GM23338 (cell line): ENCODE results near the gene MAT2A. TPM values are rescaled to one million over a fixed set of nuclear protein-coding genes. Genes with fewer than 3 reads are reported as not detected.

Experiments
- ATAC-seq: fragments of 200-7000 bp; cut with Tn5 transposase; 3 replicates; pipeline ENCODE4 v1.9.1; 2020
- DNase-seq: peaks from one replicate; pipeline ENCODE4 v3.0.0-alpha.2; 2015; ENCODE audit warnings: low spot score
- H2AFZ ChIP-seq: fragments of 200-600 bp; sonication (generic); 2 replicates; pipeline ENCODE4 v1.8.0; 2016; ENCODE audit warnings: antibody characterized with exemption, mild to moderate bottlenecking, moderate library complexity
- H3F3A ChIP-seq: fragments of 200-600 bp; sonication (generic); replicated peaks from 2 replicates; pipeline ENCODE4 v1.8.0; 2017; ENCODE audit warnings: antibody characterized with exemption, mixed run types, low read depth
- H3K27ac ChIP-seq: fragments of 200-600 bp; sonication (generic); 2 replicates; pipeline ENCODE4 v1.6.1; 2016; ENCODE audit warnings: low read depth
- H3K27me3 ChIP-seq: fragments of 200-600 bp; sonication (generic); 2 replicates; pipeline ENCODE4 v1.8.0; 2016; ENCODE audit warnings: mild to moderate bottlenecking, mixed run types, moderate library complexity; ENCODE audit not compliant: insufficient read depth
- H3K36me3 ChIP-seq: fragments of 200-600 bp; sonication (generic); 2 replicates; pipeline ENCODE4 v1.8.0; 2016; ENCODE audit warnings: mild to moderate bottlenecking; ENCODE audit not compliant: insufficient read depth
- H3K4me1 ChIP-seq: fragments of 200-600 bp; sonication (generic); 2 replicates; pipeline ENCODE4 v1.8.0; 2016; ENCODE audit warnings: mild to moderate bottlenecking, moderate library complexity; ENCODE audit not compliant: insufficient read depth
- H3K4me2 ChIP-seq: fragments of 200-600 bp; sonication (generic); 2 replicates; pipeline ENCODE4 v1.7.1; 2017; ENCODE audit warnings: mixed run types
- H3K4me3 ChIP-seq: fragments of 200-600 bp; sonication (generic); 2 replicates; pipeline ENCODE4 v1.6.1; 2016; ENCODE audit warnings: mixed run types
- H3K79me2 ChIP-seq: fragments of 200-600 bp; sonication (generic); replicated peaks from 2 replicates; pipeline ENCODE4 v1.8.0; 2017; ENCODE audit warnings: mild to moderate bottlenecking; ENCODE audit not compliant: insufficient read depth
- H3K9me2 ChIP-seq: fragments of 200-600 bp; sonication (generic); 2 replicates; pipeline ENCODE4 v1.8.0; 2017; ENCODE audit not compliant: insufficient read depth
- H4K20me1 ChIP-seq: fragments of 200-600 bp; sonication (generic); replicated peaks from 2 replicates; pipeline ENCODE4 v1.8.0; 2017; ENCODE audit warnings: mild to moderate bottlenecking; ENCODE audit not compliant: insufficient read depth
- H3K27ac Mint-ChIP-seq: 2 replicates; pipeline ENCODE4 v1.8.0; 2020; ENCODE audit warnings: inconsistent platforms, mild to moderate bottlenecking, moderate library complexity, mixed read lengths
- H3K27me3 Mint-ChIP-seq: 3 replicates; pipeline ENCODE4 v1.8.0; 2022; ENCODE audit warnings: low read depth, mild to moderate bottlenecking, moderate library complexity, mixed read lengths, inconsistent platforms; ENCODE audit not compliant: insufficient read depth, poor library complexity
- H3K36me3 Mint-ChIP-seq: 3 replicates; pipeline ENCODE4 v1.8.0; 2021; ENCODE audit warnings: low read depth, mild to moderate bottlenecking, inconsistent platforms, moderate library complexity, mixed read lengths
- H3K4me1 Mint-ChIP-seq: 3 replicates; pipeline ENCODE4 v1.8.0; 2020; ENCODE audit warnings: mild to moderate bottlenecking, inconsistent platforms, mixed read lengths
- H3K4me3 Mint-ChIP-seq: 3 replicates; pipeline ENCODE4 v1.8.0; 2021; ENCODE audit warnings: moderate library complexity, mild to moderate bottlenecking, inconsistent platforms, mixed read lengths
- H3K9me3 Mint-ChIP-seq: 3 replicates; pipeline ENCODE4 v1.8.0; 2020; ENCODE audit warnings: moderate library complexity, mild to moderate bottlenecking, inconsistent platforms, mixed read lengths
- CREB1 ChIP-seq: fragments of 250-450 bp; sonication (Bioruptor Pico); IDR thresholded peaks from 2 replicates; pipeline ENCODE4 v1.5.0; 2020; ENCODE audit warnings: low read depth, mild to moderate bottlenecking, moderate library complexity
- EZH2 ChIP-seq: fragments of 200-600 bp; sonication (generic); IDR thresholded peaks from one replicate; pipeline ENCODE4 v1.8.0; 2017; ENCODE audit warnings: antibody characterized with exemption, mild to moderate bottlenecking, low read depth; ENCODE audit not compliant: unreplicated experiment
- EZH2phosphoT487 ChIP-seq: fragments of 200-600 bp; sonication (generic); IDR thresholded peaks from one replicate; pipeline ENCODE4 v1.8.1; 2018; ENCODE audit warnings: antibody characterized with exemption; ENCODE audit not compliant: unreplicated experiment
- JUNB ChIP-seq: IDR thresholded peaks from one replicate; pipeline ENCODE4 v1.6.1; 2016; ENCODE audit warnings: antibody characterized with exemption; ENCODE audit not compliant: unreplicated experiment
- NANOG ChIP-seq: IDR thresholded peaks from 2 replicates; pipeline ENCODE4 v1.6.1; 2016; ENCODE audit warnings: antibody characterized with exemption, borderline replicate concordance
- POLR2AphosphoS5 ChIP-seq: IDR thresholded peaks from 2 replicates; pipeline ENCODE4 v1.6.1; 2016; ENCODE audit warnings: antibody characterized with exemption, low read depth
- STAT1 ChIP-seq: IDR thresholded peaks from one replicate; pipeline ENCODE4 v1.6.1; 2016; ENCODE audit warnings: antibody characterized with exemption; ENCODE audit not compliant: unreplicated experiment
- ZNF331 ChIP-seq: fragments of 250-450 bp; sonication (Bioruptor Pico); IDR thresholded peaks from 2 replicates; pipeline ENCODE4 v1.5.0; 2020; ENCODE audit warnings: low read depth, mild to moderate bottlenecking, moderate library complexity
- polyA plus RNA-seq: library from polyadenylated mRNA; unstranded; fragments of >200 nt; fragmentation: Nextera tagmentation; extraction: Ambion mirVana; gene quantifications from 2 replicates; pipeline ENCODE4 v1.2.1, GENCODE V29; 2016
- total RNA-seq: library from RNA; depleted of rRNA; stranded (reverse); fragments of >200 nt; shearing (Covaris generic); gene quantifications from 2 replicates; pipeline ENCODE4 v1.2.3, GENCODE V29; 2014
- TF ChIP-seq, protein P1 (sequence below): IDR thresholded peaks from one replicate; pipeline ENCODE4 v1.6.1; 2018; ENCODE audit warnings: antibody characterized with exemption; ENCODE audit not compliant: unreplicated experiment

MAT2A gene
- total and polyA plus RNA-seq, 2 experiments from 2014 or later = 105 to 232 TPM

DNA sequence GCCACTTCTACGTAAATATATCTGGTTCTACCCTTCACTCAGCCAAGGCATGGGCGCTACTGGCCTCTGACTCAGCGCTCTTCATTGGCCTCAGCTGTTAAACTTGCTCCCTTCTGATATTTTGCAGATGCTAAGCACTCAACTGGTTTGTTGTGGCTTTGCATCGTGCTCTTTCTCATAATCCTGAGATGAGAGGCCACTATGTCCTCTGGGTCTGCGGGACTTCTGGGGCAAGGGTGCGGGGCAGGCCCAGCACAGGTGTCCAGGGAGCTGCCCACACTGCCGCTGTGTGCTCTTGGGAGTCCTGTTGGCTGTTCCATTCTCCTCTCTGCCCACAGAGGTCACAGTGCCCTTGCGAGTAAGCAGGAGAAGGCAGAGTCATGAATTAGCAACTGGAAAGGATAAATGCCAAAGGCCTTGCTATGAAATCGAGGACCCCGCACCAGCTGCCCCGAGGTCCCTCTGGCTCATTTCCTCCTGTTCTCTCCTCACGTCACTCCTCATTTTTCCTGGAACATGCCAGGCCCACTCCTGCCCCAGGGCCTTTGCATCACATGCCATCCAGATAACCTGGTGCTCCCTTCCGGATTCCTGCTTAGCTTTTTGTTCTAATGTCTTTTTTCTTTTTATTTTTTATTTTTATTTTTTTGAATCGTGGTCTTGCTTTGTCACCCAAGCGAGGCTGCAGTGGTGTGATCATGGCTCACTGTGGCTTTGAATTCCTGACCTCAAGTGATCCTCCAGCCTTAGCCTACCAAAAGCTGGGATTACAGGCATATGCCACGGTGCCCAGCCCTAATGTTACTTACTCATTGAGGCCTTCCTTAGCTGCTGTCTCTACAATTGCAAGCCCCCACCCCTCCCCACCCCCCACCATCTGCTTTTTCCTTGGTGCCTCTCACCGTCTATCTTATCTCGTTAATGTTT is 34.9 kb upstream of the MAT2A start:
- H2AFZ ChIP-seq = peak overlapping the region; percentile 69
- Mint-ChIP-seq H3K36me3 (no peaks in the 10 kb centered on the region), H3K4me3 (no peak overlapping the region), H3K9me3 (no peaks in the 10 kb centered on the region; the same call in 2 of the 3 replicates), H3K27me3 (peaks cover 7% of the 10 kb centered on the region), H3K27ac (0 out of 2 replicates have a peak overlapping the region, but pooled peaks have one; percentile 24), H3K4me1 (peaks cover 5% of the 10 kb centered on the region)
- ATAC-seq = no peak
- no peaks in the 10 kb centered on the region for H3F3A ChIP-seq
- no peak overlapping the region for H3K4me2 ChIP-seq
- no peaks in the 10 kb centered on the region for H4K20me1 ChIP-seq
- no peaks in the 10 kb centered on the region for H3K27me3 ChIP-seq
- TF ChIP-seq STAT1 (no peak), POLR2AphosphoS5 (no peak), EZH2phosphoT487 (no peak), JUNB (no peak), ZNF331 (CRISPR knock-in tag) (no peak), CREB1 (CRISPR knock-in tag) (no peak), NANOG (no peak)
- TF ChIP-seq, protein P1, sequence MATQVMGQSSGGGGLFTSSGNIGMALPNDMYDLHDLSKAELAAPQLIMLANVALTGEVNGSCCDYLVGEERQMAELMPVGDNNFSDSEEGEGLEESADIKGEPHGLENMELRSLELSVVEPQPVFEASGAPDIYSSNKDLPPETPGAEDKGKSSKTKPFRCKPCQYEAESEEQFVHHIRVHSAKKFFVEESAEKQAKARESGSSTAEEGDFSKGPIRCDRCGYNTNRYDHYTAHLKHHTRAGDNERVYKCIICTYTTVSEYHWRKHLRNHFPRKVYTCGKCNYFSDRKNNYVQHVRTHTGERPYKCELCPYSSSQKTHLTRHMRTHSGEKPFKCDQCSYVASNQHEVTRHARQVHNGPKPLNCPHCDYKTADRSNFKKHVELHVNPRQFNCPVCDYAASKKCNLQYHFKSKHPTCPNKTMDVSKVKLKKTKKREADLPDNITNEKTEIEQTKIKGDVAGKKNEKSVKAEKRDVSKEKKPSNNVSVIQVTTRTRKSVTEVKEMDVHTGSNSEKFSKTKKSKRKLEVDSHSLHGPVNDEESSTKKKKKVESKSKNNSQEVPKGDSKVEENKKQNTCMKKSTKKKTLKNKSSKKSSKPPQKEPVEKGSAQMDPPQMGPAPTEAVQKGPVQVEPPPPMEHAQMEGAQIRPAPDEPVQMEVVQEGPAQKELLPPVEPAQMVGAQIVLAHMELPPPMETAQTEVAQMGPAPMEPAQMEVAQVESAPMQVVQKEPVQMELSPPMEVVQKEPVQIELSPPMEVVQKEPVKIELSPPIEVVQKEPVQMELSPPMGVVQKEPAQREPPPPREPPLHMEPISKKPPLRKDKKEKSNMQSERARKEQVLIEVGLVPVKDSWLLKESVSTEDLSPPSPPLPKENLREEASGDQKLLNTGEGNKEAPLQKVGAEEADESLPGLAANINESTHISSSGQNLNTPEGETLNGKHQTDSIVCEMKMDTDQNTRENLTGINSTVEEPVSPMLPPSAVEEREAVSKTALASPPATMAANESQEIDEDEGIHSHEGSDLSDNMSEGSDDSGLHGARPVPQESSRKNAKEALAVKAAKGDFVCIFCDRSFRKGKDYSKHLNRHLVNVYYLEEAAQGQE = no peak
- H3K4me3 ChIP-seq = no peak overlapping the region
- DNase-seq = no peak
- no peak overlapping the region for H3K27ac ChIP-seq
- H3K79me2 ChIP-seq = no peaks in the 10 kb centered on the region
- peaks cover 6% of the 10 kb centered on the region for H3K4me1 ChIP-seq
- H3K9me2 ChIP-seq = no peaks in the 10 kb centered on the region
- H3K36me3 ChIP-seq = no peaks in the 10 kb centered on the region

DNA sequence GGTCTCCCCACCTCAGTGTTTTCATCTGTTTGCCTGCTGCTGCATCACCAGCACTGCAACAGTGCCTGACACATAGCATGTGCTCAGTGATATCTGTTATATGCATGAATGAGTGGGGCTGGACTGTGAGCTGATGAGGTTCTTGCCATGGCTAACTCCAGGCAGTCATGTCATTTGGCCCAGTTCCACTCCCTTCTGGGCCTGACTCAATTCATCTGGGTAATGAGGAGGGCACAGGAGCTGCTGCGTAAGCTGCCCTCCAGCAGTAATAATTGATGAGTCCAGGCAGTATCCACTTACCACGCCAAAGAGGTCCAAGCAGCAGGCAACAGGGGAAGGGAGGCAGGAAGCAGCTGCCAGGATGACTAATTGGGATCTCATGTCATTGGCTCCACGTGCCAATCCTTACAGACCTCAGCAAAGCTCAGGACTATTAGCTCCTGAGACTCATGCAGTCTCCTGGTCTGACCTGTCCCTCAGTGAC is 34.1 kb upstream of the MAT2A start:
- no peak overlapping the region for H3K4me3 Mint-ChIP-seq
- Histone ChIP-seq H4K20me1 (no peaks in the 10 kb centered on the region), H2AFZ (no peak overlapping the region), H3K4me1 (peaks cover 6% of the 10 kb centered on the region), H3K27me3 (no peaks in the 10 kb centered on the region), H3K9me2 (no peaks in the 10 kb centered on the region), H3K36me3 (no peaks in the 10 kb centered on the region), H3K4me3 (no peak overlapping the region), H3F3A (no peaks in the 10 kb centered on the region), H3K27ac (no peak overlapping the region), H3K79me2 (no peaks in the 10 kb centered on the region), H3K4me2 (no peak overlapping the region)
- no peaks in the 10 kb centered on the region for H3K36me3 Mint-ChIP-seq
- no peak for ATAC-seq
- H3K27me3 Mint-ChIP-seq = peaks cover 6% of the 10 kb centered on the region
- H3K27ac Mint-ChIP-seq = no peak overlapping the region
- no peak for DNase-seq
- no peaks in the 10 kb centered on the region; the same call in 2 of the 3 replicates for H3K9me3 Mint-ChIP-seq
- peaks cover 9% of the 10 kb centered on the region for H3K4me1 Mint-ChIP-seq
- TF ChIP-seq, protein P1 = no peak
- TF ChIP-seq EZH2 (no peak), STAT1 (no peak), ZNF331 (CRISPR knock-in tag) (no peak), CREB1 (CRISPR knock-in tag) (no peak)
